Activated CD4-positive, alpha-beta T cell treated with anti-CD3 and anti-CD28 coated beads, Interleukin-2, amount 10 ng/mL, durations not matched to agents 24 days and 14 days (primary cell): Measurements from ENCODE around the gene PPIE. TPM values are rescaled to one million over a fixed set of nuclear protein-coding genes. Genes with fewer than 3 reads are reported as not detected.
"Not testable (repeated sequence)": the region's sequence is repeated elsewhere in the genome, so short reads cannot be mapped to it uniquely, and the experiment has no call there.

ENCODE experiments used
- DNase-seq: peaks from one replicate; pipeline ENCODE4 v3.0.0; 2022
- H3K27ac Mint-ChIP-seq: one replicate; pipeline ENCODE4 v1.8.0; 2022; ENCODE audit warnings: mild to moderate bottlenecking, mixed read lengths
- H3K27me3 Mint-ChIP-seq: one replicate; pipeline ENCODE4 v1.8.0; 2022; ENCODE audit warnings: mixed read lengths
- H3K36me3 Mint-ChIP-seq: one replicate; pipeline ENCODE4 v1.8.0; 2022; ENCODE audit warnings: low read depth, mild to moderate bottlenecking, mixed read lengths
- H3K4me1 Mint-ChIP-seq: one replicate; pipeline ENCODE4 v1.8.0; 2021; ENCODE audit warnings: mixed read lengths
- H3K4me3 Mint-ChIP-seq: one replicate; pipeline ENCODE4 v1.8.0; 2022; ENCODE audit warnings: mild to moderate bottlenecking, moderate library complexity, mixed read lengths
- H3K9me3 Mint-ChIP-seq: one replicate; pipeline ENCODE4 v1.8.0; 2021; ENCODE audit warnings: mixed read lengths
- intact Hi-C: fragments of 100-400 bp; cut with micrococcal nuclease; formaldehyde crosslinking; loops from one replicate; pipeline ENCODE4 v1.15.1; 2023
- total RNA-seq: library from RNA; stranded (reverse); gene quantifications from 2 replicates; pipeline ENCODE4 v1.2.3, GENCODE V29; 2022

The PPIE gene
- total RNA-seq, 1 donor from 2014 or later = 76.7 TPM

DNA sequence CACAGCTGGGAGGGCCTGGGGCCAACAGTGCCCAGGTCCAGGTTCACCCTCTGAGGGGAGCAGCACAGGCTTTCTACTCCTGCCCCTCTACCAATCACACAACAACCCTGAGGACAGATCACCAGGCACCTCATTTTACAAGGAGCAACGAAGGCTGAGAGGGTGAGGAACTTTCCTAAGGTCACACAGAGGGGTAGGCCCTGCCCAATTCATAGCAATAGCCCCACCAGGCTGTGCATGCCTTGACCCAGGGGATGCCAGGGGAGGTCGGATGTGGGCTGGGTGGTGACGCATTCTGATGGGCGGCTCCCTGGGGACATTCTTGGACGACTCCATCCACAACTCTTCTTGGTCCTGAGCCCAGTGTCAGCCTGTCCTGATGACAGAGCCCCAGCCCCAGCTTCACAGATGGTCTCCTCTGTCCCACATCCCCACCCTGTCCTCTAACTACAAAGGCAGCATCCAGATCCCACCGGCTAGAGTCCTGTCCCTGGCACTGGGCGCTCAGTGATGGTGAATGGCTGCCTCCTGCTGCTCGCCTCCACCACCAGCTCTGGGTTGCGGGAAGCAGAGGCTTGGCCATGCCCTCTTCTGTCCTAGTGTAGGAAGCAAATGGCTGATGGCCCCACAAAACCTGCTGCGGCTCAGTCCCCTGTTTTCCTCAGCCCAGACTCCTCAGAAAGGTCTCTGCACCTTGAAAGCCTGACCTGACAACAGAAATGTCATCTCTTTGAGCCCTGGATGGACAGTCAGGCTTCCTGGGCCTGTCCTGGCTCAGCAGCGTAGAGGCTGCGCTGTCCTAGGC, 47.8 kb downstream of the PPIE start:
- H3K4me1 Mint-ChIP-seq, DNase-seq, H3K27ac Mint-ChIP-seq, H3K9me3 Mint-ChIP-seq, intact Hi-C loops, H3K36me3 Mint-ChIP-seq: not testable (repeated sequence)
- Mint-ChIP-seq H3K27me3 (peaks cover 32% of the 10 kb centered on the region), H3K4me3 (peak overlapping the region; percentile 23)

DNA sequence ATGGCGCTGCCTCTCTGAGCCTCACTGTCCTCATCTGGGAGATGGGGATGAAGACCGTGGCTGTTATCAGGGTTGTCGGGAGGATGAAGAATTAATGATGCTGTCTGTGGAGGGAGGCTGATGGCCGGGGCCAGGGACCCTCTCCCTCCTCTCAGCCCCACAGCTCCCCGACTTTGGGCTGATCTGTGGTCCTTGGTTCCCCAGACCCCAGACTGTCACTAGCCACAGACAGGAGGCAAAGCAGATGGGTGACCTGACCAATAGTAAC, 48.4 kb downstream of the PPIE start:
- H3K36me3 Mint-ChIP-seq, H3K9me3 Mint-ChIP-seq, DNase-seq: not testable (repeated sequence)

DNA sequence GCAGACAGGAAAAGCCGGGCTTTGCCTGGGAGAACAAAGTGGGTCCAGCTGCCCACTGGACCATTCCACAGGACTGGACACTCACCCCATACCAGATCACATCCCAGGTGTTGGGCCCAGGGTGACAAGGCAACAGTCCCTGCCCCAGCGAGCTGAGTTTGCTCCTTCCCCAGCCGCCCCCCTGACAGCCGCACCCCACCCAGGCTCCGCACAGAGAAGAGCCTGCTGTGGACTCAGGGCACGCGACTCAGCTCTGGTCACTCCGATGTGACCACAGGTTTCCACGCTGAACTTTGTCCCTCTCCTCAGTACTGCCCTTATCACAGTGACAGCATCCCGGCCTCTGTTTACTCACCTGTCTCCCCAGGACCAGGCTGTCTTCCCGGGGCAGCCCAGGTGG, 48.8 kb downstream of the PPIE start:
- no peak for DNase-seq
- Mint-ChIP-seq H3K4me3 (peak overlapping the region; percentile 1), H3K27me3 (peaks cover 35% of the 10 kb centered on the region), H3K27ac (no peak overlapping the region), H3K9me3 (no peaks in the 10 kb centered on the region), H3K4me1 (peaks cover 4% of the 10 kb centered on the region), H3K36me3 (peaks cover 2% of the 10 kb centered on the region)
- intact Hi-C loops = no loop called here

More for the DNA sequence above, 48.4 kb downstream of the PPIE start:
- H3K4me3 Mint-ChIP-seq = peak overlapping the region; percentile 1
- H3K27ac Mint-ChIP-seq, H3K4me1 Mint-ChIP-seq, intact Hi-C loops: not testable (repeated sequence)
- H3K27me3 Mint-ChIP-seq = peaks cover 35% of the 10 kb centered on the region

DNA sequence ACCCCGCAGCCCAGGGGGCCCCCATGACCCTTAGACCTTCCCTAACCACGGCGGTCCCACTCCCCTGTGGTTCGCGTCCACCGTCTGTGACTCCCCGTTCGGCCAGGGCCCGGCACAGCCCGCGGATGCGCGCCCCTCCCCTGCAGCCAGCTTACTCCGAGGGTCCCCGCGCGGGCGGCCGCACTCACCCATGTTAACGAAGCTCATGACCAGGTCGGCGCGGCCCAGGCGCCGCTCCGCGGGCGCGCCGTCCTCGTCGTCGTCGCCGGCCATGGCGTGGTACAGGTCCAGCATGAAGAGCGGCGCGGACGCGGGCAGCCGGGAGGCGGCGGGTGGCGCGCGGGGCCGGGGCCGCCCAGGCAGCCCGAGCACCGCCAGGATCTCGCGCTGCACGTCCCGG, 49.3 kb downstream of the PPIE start:
- DNase-seq, H3K4me1 Mint-ChIP-seq, H3K9me3 Mint-ChIP-seq, H3K4me3 Mint-ChIP-seq, H3K27ac Mint-ChIP-seq, intact Hi-C loops, H3K36me3 Mint-ChIP-seq: not testable (repeated sequence)
- H3K27me3 Mint-ChIP-seq = peaks cover 40% of the 10 kb centered on the region

DNA sequence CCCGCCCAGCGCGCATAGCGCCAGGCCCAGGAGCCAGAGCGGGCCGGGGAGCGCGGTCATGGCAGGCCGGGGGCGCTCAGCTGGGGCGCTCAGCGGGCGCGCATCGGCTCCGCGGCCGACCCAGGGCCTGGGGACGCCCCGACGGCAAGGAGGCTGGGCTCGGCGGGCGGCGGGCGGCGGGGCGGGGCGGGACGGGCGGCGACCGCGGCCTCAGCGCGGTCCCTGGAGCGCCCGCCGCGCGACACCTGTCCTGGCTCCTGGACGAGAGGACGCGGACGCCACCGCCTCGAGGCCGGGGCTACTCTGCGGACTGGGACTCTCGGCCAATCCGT, 49.7 kb downstream of the PPIE start:
- Mint-ChIP-seq H3K4me1 (peaks cover 6% of the 10 kb centered on the region), H3K27me3 (peaks cover 40% of the 10 kb centered on the region), H3K36me3 (peaks cover 2% of the 10 kb centered on the region), H3K9me3 (no peaks in the 10 kb centered on the region), H3K4me3 (no peak overlapping the region), H3K27ac (no peak overlapping the region)
- no peak for DNase-seq
- intact Hi-C loops = no loop called here

DNA sequence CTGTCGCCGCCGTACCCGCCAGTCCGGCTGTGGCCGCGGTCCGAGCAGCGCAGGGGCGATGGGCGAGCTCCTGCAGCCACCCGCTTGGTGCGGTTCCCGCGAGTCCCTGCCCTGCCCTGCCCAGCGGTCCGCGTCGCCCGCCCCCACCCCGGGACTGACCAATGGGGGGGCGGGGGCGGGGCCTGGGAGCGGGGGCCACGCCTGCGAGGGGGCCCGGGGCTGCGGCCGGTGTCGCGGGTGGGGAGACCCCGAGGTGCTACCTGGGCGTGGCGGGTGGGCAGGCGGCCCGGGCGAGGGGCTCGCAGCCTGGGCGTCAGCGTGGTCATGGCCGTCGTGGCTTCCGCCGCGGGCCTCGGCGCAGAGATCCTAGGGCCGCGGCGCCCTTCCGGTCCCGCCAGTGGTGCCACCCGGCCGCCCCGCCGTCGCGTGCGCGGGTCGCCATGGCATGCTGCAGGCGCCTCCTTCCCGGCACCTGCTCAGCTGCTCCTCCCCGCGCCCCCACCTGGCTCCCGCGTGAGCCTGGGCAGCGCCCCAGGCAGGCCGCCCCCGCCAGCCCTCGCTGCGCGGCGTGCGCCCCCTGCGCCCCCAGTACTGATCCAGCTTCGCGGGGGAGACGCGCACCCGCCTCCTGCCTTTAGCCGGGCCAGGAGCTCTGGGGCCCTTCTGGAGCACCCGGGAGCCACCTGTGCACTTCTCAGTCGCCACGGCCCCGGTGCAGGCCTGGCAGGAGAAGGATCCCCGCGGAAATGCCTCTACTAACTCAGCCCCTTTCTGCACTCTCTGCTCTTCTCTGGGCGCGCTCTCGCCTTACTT, 50.3 kb downstream of the PPIE start, which contains the start of gene BMP8B:
Gene BMP8B (minus strand): TSS at position 108 of the 813 bp plus-strand sequence. CDS start 380 bp downstream, outside the sequence.
- Mint-ChIP-seq H3K4me3 (peak within 1 kb of the TSS; percentile 83), H3K36me3 (peaks cover 2% of the 10 kb centered on the region), H3K27me3 (peaks cover 40% of the 10 kb centered on the region), H3K4me1 (peaks cover 6% of the 10 kb centered on the region), H3K9me3 (no peaks in the 10 kb centered on the region), H3K27ac (peak within 1 kb of the TSS; percentile 81)
- peak; percentile 79 for DNase-seq
- intact Hi-C loops = no loop called here

DNA sequence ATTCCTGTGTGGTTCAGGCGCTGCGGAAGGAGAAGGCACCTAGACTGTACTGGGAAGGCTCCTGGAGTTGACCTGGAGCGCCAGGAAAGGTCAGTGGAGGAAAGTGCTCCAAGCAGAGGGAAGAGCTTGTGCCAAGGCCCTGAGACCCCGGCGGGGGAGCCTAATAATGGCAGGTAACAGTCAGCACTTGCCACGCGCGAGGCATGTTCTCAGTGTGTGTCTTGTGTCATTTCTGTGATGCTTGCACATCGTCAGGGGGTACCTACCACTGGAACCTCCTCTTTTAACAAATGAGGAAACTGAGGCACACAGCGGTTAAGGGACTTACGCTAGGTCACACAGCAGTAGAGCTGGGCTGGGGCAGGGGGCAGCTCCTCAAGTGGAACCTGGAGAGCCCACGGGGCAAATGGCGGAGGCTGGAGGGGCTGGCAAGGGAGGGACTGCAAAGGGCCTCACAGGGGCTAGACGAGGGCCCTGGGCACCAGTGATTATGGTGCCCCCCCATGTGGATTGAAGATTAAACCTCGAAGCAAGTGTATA, 51.0 kb downstream of the PPIE start:
- no peaks in the 10 kb centered on the region for H3K9me3 Mint-ChIP-seq
- H3K27me3 Mint-ChIP-seq = peaks cover 40% of the 10 kb centered on the region
- intact Hi-C loops = loop anchor here (10.0 kb wide), 2 partner anchors 55 to 185 kb away; partner anchors contain the start of gene PPIE
- H3K4me1 Mint-ChIP-seq = peaks cover 6% of the 10 kb centered on the region
- no peak for DNase-seq
- H3K36me3 Mint-ChIP-seq = peaks cover 2% of the 10 kb centered on the region
- H3K27ac Mint-ChIP-seq = peak overlapping the region; percentile 81
- H3K4me3 Mint-ChIP-seq = peak overlapping the region; percentile 83

DNA sequence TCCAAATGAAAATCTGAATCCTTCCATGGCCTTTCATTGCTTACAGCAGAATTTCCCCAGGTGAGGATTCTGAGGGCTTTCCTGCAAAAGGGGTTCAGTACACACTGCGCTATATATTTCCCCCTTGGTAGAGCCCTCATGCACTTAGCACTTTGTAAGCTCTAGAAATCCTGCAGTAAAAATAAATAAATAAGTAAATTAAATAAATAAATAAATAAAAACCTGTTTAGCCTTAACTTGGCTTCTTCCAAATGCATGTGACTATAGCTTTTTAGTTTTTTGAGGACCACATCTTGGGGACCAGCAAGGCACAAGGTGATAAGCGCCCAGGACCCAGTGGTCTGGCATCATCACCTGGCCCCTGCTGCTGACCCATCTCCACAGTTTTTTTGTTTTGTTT, 53.2 kb downstream of the PPIE start:
- no peak overlapping the region for H3K4me3 Mint-ChIP-seq
- H3K27me3 Mint-ChIP-seq = peaks cover 33% of the 10 kb centered on the region
- peaks cover 2% of the 10 kb centered on the region for H3K36me3 Mint-ChIP-seq
- H3K27ac Mint-ChIP-seq = no peak overlapping the region
- intact Hi-C loops = loop anchor here (10.0 kb wide), 2 partner anchors 57 to 187 kb away; partner anchors contain the start of gene PPIE
- no peaks in the 10 kb centered on the region for H3K9me3 Mint-ChIP-seq
- no peak for DNase-seq
- H3K4me1 Mint-ChIP-seq = peaks cover 6% of the 10 kb centered on the region

DNA sequence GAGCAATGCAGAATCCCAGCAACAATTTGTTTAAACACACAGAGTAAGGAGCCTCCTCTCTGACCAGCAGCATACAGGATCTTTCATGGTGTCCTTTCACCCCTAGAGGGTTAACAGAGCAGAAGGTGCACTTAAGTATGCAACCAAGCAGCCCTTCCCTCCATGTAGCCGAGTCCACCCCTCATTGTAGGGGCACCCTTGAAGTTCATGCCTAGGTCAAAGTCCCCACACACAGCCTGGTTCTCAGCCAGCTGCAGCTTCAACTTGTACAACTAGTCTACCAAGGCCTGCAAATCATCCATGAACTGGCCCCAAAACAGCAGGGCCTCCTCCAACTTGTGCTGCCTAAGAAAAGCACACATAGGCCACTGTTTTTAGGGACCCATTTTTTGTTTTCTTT, 57.0 kb downstream of the PPIE start:
- intact Hi-C loops = loop anchor here (5.0 to 10.0 kb wide), 3 partner anchors 61 to 191 kb away; partner anchors contain the start of genes HPCAL4 and PPIE
- Mint-ChIP-seq H3K27me3 (peaks cover 20% of the 10 kb centered on the region), H3K9me3 (no peaks in the 10 kb centered on the region), H3K4me1 (peaks cover 14% of the 10 kb centered on the region), H3K27ac (no peak overlapping the region), H3K4me3 (no peak overlapping the region), H3K36me3 (no peaks in the 10 kb centered on the region)
- DNase-seq = no peak

DNA sequence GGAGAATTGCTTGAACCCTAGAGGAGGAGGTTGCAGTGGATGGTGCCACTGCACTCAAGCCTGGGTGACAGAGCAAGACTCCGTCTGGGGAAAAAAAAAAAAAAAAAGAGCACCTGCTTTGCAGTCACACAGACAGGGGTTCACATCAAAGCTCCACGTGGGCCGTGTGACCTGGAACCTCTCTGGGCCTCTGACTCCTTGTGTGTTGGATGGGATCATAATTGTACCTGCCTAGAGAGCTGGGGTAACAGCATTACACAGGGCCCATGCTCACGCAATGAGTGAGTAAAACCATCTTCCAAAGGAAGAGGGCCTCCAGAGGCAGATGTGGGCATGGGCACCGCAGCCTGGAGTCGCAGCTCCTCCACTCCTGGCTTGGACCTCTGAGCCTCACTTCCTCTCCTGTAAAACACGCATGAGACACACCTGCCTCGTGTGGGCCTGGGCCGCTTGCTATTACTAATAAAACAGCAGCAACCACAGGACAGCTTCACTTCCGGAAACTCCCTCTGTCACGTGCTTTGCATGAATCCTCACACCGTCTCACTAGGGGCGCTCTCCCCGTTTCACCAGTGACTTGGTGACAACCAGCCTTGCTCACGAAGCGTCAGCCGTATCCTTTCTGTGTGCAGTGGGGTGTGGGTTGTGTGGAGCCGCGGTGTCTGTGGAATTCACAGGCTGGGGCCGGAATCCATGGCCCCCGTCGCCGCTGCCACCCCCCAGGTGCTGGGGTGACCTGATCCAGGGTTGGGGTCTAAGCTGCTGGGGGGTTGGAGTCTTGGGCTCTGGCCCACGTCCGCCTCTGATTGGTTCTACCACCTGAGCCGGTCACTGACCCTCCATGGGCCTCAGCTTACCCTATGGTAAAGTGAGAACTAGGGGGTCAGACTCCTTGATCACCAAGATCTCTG, 60.4 kb downstream of the PPIE start:
- DNase-seq = peak; percentile 94
- H3K9me3 Mint-ChIP-seq, H3K27me3 Mint-ChIP-seq, H3K36me3 Mint-ChIP-seq: not testable (repeated sequence)
- Mint-ChIP-seq H3K27ac (peak overlapping the region; percentile 76), H3K4me1 (peaks cover 11% of the 10 kb centered on the region), H3K4me3 (peak overlapping the region; percentile 67)
- intact Hi-C loops = loop anchor here (5.0 to 10.0 kb wide), 3 partner anchors 64 to 194 kb away; partner anchors contain the start of genes HPCAL4 and PPIE

DNA sequence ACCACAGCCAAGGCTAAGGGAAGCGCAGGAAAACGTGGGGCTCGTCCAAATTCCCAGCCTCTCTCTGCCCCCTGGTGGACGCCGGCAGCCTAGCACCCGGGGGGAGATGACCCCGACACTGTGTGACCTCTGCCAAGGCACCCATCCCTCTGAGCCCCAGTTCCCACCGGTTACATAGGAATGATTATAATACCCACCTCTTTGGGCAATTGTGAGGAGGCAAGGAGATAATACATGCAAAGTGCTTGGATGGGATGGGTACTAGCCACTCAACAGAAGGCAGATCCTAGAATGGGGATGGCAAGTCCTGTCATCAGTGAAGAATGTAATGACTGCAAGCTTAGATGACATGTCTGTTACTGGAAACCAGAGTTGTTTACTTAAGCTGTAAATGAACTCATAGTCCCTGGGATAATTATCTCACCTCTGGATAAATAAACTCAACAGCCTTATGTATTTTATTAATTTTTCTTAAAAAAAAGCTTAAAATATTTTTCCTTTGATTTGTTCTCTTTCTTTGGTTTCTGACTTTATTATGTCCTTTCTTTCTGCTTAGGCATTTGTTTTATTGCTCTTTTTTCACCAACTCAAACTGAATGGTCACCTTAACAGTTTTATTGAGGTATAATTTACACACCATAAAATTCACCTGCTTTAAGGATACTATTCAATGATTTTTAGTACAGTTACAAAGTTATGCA, 61.2 kb downstream of the PPIE start:
- Mint-ChIP-seq H3K4me3 (peak overlapping the region; percentile 67), H3K27me3 (peaks cover 10% of the 10 kb centered on the region), H3K27ac (peak overlapping the region; percentile 76), H3K36me3 (no peaks in the 10 kb centered on the region), H3K4me1 (peaks cover 11% of the 10 kb centered on the region), H3K9me3 (no peaks in the 10 kb centered on the region)
- peak; percentile 89 for DNase-seq
- intact Hi-C loops = loop anchor here (5.0 to 10.0 kb wide), 3 partner anchors 65 to 195 kb away; partner anchors contain the start of genes HPCAL4 and PPIE

DNA sequence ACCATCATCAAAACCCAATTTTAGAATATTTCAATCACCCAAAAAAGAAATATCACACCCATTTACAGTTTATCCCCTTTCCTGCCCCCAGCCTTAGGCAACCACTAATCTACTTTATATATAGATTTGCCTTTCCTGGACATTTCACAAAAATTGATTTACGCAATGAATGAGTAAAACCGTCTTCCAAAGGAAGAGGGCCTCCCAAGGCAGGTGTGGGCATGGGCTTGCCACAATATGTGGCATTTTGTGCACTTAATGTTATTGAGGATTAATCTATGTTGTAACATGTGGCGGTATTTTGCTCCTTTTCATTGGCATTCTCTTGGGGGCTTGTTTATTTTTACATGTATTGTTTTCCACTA, 61.8 kb downstream of the PPIE start:
- no peaks in the 10 kb centered on the region for H3K36me3 Mint-ChIP-seq
- H3K9me3 Mint-ChIP-seq = no peaks in the 10 kb centered on the region
- H3K27ac Mint-ChIP-seq = no peak overlapping the region
- peaks cover 11% of the 10 kb centered on the region for H3K4me1 Mint-ChIP-seq
- peaks cover 12% of the 10 kb centered on the region for H3K27me3 Mint-ChIP-seq
- intact Hi-C loops = no loop called here
- no peak for DNase-seq
- H3K4me3 Mint-ChIP-seq = no peak overlapping the region
